NCI-H146 treated with DMSO at 0.1 percent for 48 hours (cell line): Measurements from ENCODE around the gene TMEM134.

Source experiments
- DNase-seq: peaks from one replicate; lab custom pipeline; 2025; ENCODE audit not compliant: unreplicated experiment; lab: John Stamatoyannopoulos, UW

Gene TMEM134

DNA sequence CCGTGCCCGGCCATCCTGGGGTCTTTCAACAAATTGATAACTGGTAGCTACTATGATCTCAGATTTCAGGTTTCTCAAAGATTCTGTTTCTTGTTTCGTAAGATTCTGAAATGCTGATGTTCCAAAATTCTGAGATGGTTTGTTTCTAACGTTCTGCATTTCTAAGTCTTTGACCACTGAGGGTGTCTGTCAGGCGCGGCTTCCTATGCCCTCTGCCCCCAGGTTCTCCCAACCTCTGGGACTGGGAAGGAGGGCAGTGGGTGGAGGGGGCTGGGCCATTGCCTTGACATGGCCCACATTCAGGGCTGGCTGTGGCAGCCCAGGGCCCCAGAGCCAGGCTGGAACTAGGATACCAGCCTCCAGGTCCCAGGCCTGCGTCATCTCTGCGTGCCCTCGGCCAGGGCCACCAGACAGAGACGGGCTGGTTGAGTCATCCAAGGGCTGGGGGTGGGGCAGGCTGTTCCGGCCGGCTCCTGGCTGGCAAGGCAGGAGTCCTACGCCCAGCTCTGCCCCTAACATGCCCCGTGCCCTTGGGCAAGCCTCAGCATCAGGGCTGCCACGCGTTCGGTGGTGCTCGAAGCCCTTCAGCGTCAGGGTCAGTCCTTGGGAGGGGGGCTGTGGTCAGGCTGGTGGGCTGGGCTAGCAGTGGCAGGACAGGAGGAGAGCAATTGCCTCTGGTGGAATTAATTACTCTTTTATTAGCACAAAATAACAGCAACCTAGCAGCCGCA lies 5.2 kb downstream of the TMEM134 start:
- no peak for DNase-seq

DNA sequence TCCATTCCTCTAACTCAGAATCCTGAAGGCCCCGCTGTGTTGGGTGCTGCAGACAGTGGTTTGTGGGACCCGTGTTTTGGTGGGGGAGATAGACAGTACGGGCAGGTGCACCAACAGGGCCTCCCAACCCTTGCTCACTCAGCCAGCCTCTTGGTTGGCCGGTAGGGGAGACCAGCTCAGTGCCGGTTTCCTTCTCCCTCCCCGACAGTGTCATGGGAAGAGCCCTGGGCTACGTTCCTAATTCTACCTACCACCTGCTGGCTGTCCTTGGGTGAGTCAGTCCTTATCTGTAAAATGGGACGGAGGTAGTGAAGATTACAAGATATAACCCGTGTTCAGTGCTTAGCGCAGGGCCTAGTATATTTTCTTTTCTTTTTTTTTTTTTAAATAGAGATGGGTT lies 5.9 kb downstream of the TMEM134 start:
- no peak for DNase-seq

DNA sequence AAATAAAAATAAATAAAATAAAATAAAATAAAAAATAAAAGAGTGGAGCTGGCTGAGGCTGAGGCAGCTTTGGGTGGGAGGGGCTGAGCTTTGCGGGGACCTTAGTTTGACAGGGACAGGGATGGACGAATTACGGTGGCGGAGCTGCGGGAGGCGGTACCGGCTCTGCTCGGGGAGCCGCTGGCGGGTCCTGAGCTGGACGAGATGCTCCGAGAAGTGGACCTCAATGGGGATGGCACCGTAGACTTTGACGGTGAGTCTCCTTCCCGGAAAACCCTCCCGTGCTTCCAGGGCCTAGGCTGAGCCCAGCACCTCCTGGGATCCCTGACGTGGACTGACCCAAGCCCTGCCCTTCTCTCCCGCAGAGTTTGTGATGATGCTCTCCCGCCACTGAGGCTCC lies 10.8 kb downstream of the TMEM134 start:
- DNase-seq, result no peak

DNA sequence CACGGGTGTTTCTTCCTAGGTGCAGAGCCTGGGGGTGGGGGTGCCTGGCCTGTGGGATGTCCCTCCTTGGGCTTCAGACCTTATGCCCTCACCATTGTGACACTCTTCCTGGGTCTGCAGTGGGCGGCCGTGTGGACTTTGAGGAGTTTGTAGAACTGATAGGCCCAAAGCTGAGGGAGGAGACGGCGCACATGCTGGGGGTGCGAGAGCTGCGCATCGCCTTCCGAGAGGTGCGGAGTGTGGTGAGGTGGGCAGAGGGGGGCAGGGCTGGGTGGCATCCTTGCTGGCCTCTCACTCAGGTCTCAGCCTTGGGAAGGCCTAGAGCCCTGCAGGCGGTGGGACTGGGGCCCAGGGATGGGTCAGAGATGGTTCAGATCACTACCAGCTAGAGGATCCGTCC lies 11.6 kb downstream of the TMEM134 start:
- DNase-seq, result no peak

GRCh38 chr11:67456068-67456705 lies 12.9 kb downstream of the TMEM134 start:
- no peak for DNase-seq

DNA sequence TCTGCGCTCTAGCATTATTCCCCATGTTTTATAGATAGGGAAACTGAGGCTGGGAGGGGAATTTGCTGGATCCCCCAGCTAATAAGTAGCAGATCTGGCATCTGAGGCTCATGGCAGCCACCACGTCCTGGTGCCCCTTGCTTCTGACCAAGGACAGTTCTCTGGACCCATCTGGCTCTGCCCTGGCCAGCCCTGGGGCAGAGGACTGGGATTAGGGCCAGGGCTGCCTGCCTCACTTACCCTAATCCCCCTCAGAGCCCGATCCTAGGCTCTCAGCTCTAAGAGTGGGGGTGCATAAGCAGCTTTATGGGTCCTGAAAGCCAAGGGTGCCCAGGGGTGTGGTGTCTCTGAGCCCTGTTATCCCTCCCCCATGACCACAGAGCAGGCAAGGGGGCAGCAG lies 14.0 kb downstream of the TMEM134 start, which contains the start of gene CABP4:
Gene CABP4, plus strand, starts transcription at position 301 of the 400 bp plus-strand sequence. Its CDS starts 70 bp downstream, at position 371.
- no peak for DNase-seq

- no peak for DNase-seq
Observed at GRCh38 chr11:67453816-67454732, 15.0 kb downstream of the TMEM134 start.

DNA sequence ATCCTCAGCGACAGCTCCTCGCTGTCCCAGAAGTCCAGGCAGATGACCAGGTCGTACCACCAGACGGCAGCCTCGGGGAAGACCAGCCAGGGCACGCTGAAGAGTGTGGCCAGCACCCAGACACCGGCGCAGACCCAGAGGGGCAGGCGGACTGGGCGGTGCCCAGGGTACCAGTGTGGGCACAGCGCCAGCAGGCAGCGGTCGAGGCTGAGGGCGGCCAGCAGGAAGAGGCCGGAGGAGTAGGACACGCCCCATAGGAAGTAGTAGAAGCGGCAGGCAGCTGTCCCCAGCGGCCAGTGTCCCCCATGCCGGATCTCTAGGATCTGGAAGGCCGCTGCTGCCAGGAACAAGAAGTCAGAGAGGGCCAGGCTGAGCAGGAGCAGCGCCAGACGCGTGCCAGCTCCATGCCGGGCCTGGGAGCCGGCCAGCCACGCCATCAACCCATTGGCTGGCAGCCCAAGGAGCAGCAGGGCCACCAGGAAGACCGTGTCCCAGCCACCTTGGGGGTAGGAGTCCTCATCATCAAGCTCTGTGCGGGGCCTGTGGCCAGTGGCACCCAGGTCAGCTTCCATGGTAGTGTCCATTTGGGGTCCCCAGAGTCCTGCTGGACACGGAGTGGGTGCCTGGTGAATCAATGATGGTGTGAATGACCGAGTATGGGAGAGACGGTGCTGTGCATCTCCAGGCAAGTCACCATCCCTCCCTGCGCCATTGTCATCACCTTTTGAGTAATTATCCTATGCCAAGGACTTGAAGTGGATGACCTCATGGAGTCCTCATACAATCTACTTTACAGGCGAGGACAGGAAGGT lies 16.7 kb downstream of the TMEM134 start, which contains the start of gene GPR152:
Gene GPR152, minus strand, starts transcription at position 589 of the 812 bp plus-strand sequence. Its CDS starts 5 bp downstream, at position 584.
- DNase-seq, result no peak

DNA sequence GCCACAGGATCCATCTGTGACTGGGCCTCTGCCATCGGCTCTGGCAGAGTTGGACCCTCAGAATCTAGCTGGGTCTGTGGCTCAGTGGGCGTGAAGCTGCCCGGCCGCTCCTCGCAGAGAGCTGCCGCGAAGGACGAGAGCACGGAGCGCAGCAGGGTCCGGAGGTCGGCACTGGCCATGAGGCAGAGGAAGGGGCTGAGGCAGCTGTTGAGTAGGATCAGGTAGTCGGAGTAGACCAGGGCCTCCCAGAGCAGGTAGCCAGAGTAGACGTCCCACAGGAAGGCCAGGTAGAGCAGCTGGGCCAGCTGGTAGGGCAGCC lies 17.4 kb downstream of the TMEM134 start:
- no peak for DNase-seq

DNA sequence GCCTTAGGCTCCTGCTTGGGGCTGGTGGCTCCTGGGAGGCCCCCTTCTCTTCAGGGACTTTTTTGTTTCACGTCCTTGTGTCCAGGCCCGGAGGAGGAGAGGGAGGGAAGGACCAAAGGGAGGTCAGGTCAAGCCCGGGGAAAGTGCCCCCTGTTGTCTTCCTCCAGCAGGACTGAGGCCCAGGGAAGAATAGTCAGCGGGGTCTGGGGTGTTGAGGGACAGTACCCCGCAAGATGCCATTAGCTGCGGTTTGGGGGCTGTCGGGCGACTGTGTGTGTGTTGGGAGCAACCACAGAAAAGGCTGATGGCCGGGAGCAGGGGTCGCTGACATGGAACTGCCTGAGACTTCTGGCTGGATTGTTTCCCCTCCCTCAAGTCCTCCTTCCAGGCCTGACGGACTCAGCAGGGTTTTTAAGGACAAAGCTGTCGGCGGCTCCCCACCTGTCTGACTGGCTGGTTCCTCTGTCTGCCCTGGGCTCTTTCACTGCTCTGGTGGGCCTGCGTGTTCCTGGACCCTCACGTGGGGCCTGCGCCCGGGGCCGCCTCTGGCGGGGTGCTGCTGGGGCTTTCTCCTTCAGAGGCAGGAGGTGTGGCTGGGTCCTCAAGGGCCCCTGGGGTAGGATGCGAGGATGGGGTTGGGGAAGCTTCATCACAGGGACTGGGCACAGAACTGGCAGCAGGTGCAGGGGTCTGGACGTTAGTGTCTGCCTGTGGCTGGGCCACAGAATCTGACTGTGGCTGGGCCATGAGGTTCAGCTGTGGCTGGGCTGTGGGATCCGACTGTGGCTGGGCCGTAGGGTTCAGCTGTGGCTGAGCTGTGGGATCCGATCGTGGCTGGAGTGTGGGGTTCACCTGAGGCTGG lies 18.0 kb downstream of the TMEM134 start:
- no peak for DNase-seq

GRCh38 chr11:67449116-67449844 lies 19.8 kb downstream of the TMEM134 start:
- DNase-seq, result peak; percentile 23

DNA sequence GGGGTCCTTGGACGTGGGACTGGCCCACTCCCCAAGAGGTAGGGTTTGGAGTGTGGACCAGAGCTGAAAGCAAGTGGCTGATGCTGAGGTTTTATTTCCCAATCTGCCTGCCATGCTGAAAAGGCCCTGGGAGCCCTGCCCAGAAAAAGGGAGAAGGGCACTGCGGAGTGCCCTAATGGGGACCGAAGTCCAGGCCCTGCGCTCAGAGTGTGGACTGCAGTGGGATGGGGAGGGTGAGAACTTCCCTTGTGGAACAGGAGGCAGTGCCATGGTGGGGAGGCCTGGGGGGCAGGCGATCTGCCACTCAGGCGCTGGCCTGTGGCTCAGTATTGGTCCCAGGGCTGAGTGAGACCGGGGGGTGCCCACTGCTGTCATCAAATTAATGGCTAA lies 20.8 kb downstream of the TMEM134 start:
- DNase-seq, result no peak

DNA sequence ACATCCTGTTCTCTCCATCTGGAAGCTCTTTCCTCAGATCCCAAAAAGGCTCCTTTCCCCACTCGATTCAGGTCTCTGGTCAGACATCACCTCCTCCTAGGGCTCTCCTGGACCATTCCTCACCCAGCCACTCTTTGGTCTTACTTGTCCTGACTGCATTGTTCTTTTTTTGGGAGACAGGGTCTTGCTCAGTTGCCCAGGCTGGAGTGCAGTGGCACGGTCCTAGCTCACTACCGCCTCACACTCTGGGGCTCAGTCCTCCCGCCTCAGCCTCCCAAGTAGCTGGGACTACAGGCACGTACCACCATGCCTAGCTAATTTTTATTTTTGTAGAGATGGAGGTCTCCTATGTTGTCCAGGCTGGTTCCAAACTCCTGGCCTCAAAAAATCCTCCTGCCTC lies 23.5 kb downstream of the TMEM134 start:
- DNase-seq, result no peak

GRCh38 chr11:67442504-67443404 lies 26.3 kb downstream of the TMEM134 start:
- no peak for DNase-seq

- DNase-seq, result no peak
Observed at GRCh38 chr11:67441731-67442351, 27.2 kb downstream of the TMEM134 start.

GRCh38 chr11:67441098-67441563 lies 27.9 kb downstream of the TMEM134 start:
- no peak for DNase-seq

DNA sequence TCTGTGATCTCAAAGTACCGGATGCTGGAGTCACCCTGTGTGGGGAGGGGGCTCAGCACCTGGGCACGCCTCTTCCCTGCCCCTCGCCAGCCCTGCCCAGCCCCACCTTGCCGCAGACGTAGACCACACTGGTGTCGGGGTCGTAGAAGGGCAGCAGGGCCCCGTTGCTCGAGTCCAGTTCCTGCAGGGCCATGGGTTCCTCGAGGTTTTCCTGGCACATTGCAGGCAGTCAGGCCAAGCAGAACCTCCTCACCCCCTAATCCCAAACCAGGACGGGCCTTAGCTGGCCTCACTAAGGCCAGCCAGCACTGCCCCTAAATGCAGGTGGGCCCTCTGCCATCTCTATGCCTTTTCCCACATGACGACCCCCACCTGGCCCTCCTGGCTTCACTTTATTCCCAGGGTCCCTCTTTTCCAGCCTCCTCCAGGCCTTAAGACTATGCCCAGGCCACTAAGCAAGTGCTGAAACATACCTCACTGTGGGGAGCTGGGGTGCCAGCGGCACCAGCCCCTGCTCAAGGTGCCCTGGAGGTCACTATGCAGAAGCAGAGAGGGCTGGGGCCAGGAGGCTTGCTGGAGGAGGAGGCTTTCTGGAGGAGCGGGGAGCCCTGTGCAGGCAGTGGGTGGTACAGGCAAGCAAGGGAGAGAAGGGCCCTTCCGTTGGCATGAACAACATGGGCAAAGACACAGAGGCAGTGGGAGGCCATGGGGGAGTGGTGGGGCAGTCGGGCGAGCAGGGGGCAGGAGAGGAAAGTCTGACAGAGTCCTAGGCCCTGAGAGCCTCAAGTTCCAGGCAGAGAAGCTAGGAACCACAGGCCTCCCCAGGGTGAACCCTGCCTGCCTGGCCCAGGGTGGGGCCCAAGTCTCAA lies 28.6 kb downstream of the TMEM134 start:
- no peak for DNase-seq
